GM12801 (cell line): ENCODE data around the gene EXT2.

Experiments used
- TF ChIP-seq, protein P1 (sequence below): IDR thresholded peaks from one replicate; pipeline ENCODE4 v1.5.1; 2011; ENCODE audit warnings: control low read depth; ENCODE audit not compliant: insufficient read length; ENCODE audit errors: extremely low read depth

Gene EXT2

DNA sequence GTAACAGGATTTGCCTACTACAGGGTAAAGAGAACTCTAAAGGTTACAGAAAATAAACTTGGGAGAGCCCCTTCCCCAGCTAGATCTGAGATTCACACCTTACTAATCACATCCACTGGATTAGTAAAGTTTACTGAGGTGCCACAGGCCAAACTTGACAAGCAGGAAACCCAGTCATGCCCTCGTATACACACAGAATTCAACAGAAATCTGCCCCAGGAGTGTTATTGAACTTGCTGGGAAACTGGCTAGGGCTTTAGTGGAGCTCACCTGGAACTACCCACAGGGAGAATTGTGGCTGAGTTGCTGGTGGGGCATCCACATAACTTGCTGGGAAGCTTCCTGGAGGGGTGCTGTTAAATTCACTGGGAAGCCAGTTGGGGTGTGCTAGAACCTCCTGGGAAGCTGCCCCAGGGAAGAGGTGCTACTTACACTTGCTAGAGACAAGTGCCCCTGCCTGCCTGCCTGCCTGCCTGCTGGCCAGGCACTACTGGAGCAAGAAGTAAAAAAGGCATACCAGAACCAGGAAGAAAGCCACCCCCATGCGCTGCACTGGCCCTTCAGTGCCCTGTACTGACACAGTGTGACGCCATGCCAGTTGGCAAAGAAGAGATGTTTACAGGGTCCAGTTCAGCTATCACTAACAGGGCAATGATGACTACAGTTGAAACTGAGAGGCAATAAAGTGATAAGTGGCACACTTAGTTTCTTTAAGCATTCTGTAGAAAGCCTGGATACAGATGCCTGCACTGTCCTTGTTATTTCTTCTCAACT, 108.0 kb downstream of the EXT2 start:
- TF ChIP-seq, protein P1, sequence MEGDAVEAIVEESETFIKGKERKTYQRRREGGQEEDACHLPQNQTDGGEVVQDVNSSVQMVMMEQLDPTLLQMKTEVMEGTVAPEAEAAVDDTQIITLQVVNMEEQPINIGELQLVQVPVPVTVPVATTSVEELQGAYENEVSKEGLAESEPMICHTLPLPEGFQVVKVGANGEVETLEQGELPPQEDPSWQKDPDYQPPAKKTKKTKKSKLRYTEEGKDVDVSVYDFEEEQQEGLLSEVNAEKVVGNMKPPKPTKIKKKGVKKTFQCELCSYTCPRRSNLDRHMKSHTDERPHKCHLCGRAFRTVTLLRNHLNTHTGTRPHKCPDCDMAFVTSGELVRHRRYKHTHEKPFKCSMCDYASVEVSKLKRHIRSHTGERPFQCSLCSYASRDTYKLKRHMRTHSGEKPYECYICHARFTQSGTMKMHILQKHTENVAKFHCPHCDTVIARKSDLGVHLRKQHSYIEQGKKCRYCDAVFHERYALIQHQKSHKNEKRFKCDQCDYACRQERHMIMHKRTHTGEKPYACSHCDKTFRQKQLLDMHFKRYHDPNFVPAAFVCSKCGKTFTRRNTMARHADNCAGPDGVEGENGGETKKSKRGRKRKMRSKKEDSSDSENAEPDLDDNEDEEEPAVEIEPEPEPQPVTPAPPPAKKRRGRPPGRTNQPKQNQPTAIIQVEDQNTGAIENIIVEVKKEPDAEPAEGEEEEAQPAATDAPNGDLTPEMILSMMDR = no peak

DNA sequence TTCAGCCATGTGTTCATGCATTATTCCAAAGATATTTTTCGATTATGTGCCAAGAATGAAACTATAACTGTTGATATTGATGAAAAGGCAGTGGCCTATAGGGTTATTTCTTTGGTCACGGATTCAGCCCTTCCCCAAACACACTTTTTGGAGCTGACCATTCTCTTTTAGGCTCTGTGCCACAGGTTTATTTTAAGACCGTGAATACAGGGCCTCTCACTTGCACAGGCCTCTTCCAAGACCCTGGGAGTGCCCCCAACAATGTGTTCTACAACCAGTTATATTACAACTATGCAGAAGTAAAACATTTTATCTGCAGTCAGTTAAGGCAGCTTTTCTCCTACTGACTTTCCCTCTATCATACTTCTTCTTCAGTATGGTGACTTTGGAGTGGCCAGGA, 109.9 kb downstream of the EXT2 start:
- TF ChIP-seq, protein P1 = no peak

DNA sequence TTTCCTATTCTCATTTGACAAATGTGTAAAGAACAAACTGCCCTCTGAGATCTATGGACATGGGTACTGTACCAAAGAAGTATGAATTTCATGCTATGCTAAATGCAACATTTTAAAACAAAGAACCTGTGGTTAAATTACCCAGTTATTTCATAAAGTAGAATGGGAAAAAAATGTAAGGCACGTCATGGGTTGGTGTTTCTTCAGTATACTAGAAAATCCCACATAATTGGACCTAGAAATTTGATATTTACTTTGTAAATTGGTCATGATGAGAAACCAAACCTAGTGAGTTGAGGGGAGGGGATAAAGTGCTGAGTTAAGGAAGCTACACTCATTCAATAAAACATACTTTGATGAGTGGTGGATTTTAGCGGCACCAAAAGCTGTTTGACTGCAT, 110.4 kb downstream of the EXT2 start:
- TF ChIP-seq, protein P1 = no peak

DNA sequence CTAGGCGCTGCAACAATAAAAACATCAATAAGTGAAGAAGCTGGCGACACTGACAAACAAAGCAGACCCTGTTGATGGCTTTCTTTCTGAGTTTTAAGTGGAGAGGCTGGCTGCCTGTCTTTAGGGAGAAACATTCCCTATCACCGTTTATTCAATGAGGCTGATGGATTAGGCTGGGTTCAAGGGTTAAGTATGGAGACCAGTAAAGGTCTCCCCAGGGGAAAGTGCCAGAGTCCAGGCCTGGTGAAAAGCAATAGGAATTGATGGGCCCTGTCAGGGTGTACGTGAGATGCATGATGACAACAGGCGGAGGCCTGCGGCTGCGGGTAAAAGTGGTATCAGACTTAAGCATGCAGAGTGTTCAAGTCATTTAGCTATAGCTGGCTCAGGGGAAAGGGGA, 111.8 kb downstream of the EXT2 start:
- TF ChIP-seq, protein P1 = no peak

DNA sequence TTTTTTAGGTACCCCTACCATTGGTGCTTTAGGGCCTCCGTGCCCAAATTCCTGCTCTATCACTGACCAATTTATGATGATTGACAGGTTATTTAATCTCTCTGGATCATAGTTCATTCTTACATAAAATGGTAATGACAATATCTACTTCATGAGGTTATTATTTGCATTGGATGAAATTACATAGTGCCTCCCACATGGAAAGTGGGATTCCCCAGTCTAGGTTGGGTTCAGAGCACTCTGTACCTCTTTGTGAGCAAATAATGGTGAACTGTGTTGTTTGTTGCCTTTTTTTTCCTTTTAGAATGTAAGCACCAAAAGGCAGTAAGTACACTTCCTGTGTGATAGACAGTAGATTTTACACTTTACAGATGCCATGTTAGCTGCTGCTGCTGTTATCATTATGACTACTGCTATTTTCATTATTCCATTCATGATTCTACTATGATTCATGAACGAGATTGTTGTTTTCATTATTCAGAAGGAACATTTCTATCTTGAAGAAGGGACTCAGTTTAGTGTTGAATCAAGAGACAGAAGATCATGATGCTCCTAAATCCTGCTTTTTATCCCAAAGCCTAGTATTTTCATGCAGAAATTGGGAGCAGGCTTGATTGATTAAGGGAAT, 113.6 kb downstream of the EXT2 start:
- TF ChIP-seq, protein P1 = no peak

DNA sequence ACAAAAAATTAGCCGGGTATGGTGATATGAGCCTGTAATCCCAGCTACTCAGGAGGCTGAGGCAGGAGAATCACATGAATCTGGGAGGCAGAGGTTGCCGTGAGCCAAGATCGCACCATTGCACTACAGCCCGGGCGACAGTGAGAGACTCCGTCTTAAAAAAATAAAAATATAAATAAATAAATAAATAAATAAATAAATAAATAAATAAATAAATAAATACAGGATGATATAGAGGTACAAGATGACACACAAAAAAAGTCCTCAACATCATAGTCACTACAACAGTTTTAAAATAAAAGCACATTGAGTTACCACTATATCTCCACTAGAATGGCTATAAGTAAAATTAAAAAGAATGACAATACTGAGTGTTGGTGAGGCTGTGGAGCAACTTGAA, 116.7 kb downstream of the EXT2 start:
- TF ChIP-seq, protein P1 = no peak

DNA sequence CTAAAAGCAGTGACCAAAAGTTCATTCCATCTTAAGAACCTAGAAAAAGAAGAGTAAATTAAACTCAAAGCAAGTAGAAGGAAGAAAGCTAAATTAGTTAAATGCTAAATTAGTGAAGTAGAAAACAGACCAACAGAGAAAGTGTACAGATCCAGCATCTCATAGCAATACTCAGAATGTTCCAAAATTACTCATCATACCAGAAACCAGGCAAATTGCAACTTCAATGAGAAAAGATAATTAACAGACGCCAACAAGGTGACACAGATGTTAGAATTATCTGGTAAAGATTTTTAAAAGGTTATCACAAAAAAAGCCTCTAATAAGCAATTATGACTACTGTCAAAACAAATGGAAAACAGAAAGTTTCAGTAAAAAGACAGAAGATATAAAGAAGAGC, 117.7 kb downstream of the EXT2 start:
- TF ChIP-seq, protein P1 = no peak
